ENCODE results near the gene ZNF160. TPM values are rescaled to one million over a fixed set of nuclear protein-coding genes. Genes with fewer than 3 reads are reported as not detected.

ZNF160 gene
- total RNA-seq, 1 donor from 2014 or later, result 30.7 TPM

DNA sequence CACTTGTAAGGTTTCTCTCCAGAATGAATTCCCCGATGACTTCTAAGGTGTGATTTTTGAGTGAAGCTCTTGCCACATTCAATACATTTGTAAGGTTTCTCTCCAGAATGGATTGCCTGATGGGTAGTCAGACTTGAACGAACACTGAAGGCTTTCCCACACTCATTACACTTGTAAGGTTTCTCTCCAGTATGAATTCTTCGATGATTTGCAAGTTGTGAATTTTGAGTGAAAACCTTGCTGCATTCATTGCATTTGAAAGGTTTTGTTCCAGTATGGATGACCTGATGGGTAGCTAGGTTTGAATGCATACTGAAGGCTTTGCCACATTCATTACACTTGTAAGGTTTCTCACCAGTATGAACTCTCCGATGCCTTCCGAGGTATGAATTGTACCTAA lies 34.4 kb downstream of the ZNF160 start:
- Mint-ChIP-seq H3K9me3 (peaks cover 32% of the 10 kb centered on the region), H3K4me1 (ENCODE audit: unreplicated experiment) (no peaks in the 10 kb centered on the region), H3K27ac (no peak overlapping the region), H3K27me3 (no peaks in the 10 kb centered on the region), H3K36me3 (peaks cover 59% of the 10 kb centered on the region), H3K4me3 (no peak overlapping the region)
- no peak for DNase-seq (ENCODE audit: extremely low spot score, unreplicated experiment)
- TF ChIP-seq, protein P1, sequence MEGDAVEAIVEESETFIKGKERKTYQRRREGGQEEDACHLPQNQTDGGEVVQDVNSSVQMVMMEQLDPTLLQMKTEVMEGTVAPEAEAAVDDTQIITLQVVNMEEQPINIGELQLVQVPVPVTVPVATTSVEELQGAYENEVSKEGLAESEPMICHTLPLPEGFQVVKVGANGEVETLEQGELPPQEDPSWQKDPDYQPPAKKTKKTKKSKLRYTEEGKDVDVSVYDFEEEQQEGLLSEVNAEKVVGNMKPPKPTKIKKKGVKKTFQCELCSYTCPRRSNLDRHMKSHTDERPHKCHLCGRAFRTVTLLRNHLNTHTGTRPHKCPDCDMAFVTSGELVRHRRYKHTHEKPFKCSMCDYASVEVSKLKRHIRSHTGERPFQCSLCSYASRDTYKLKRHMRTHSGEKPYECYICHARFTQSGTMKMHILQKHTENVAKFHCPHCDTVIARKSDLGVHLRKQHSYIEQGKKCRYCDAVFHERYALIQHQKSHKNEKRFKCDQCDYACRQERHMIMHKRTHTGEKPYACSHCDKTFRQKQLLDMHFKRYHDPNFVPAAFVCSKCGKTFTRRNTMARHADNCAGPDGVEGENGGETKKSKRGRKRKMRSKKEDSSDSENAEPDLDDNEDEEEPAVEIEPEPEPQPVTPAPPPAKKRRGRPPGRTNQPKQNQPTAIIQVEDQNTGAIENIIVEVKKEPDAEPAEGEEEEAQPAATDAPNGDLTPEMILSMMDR (conservative IDR thresholded peaks at IDR 0.05), result no peak

DNA sequence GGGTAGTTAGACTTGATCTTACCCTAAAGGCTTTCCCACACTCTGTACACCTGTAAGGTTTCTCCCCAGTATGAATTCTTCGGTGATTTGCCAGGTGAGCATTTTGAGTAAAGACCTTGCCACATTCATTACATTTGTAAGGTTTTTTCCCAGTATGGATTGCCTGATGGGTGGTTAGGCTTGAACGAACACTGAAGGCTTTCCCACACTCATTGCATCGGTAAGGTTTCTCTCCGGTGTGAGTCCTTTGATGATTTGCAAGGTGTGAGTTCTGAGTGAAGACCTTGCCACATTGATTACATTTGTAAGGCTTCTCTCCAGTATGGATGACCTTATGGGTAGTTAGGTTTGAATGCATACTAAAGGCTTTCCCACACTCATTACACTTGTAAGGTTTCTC lies 35.0 kb downstream of the ZNF160 start:
- Mint-ChIP-seq H3K9me3 (peaks cover 32% of the 10 kb centered on the region), H3K36me3 (peaks cover 59% of the 10 kb centered on the region), H3K4me1 (ENCODE audit: unreplicated experiment) (no peaks in the 10 kb centered on the region), H3K27ac (no peak overlapping the region), H3K4me3 (no peak overlapping the region), H3K27me3 (no peaks in the 10 kb centered on the region)
- TF ChIP-seq, protein P1 (conservative IDR thresholded peaks at IDR 0.05), result no peak
- no peak for DNase-seq (ENCODE audit: extremely low spot score, unreplicated experiment)

DNA sequence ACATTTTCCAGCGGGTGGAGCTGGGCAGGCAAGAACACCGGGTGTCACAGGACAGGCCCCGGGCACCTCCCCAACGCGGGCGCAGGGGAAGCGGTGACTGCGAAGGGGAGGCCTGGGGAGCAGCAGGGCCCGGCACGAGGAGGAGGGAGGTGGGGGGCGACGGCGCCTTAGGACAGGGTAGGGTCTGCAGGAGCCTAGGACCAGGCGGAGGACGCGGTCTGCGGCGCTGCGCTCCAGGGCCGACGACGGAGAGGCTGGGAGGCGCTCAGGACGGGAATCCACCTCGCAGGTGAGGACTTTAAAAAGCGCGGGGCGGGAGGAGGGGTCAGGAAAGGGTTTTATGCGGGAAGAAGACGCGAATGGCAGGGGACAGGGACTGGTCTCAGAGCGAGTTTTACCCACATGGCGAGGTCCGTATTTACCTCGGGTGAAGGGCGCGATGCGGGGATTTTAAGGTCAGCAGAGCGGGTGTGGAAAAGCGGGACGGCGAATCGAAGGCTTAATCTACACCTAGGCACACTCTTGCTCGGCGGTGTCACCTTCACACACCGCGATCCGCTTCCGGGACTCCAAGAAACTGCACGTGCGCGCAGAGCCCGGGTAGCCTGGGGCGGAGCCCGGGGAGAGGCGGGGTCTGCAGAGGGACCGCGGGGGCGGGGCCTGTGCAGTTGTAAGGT lies 45.2 kb downstream of the ZNF160 start:
- Mint-ChIP-seq H3K4me1 (ENCODE audit: unreplicated experiment) (peaks cover 8% of the 10 kb centered on the region), H3K27ac (peak overlapping the region; percentile 84), H3K36me3 (no peaks in the 10 kb centered on the region)

DNA sequence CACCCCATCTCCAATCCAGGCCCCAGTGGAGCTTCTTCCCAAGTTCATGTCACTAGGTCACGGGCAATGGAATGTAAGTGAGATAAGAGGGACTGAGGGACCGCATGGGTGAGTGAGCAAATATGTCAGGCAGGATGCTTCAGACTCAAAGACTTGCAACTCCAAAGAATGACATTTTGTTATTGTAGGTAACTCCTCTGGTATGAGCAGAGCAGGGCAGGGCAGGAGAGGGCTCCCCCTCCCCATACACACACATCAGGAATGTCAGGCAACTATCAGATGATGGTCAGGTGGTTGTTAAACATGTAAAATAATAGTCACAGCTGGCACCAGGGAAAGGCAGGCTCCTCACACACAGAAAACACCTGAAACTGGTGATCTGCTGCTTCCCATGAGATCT lies 48.1 kb downstream of the ZNF160 start:
- peaks cover 8% of the 10 kb centered on the region for H3K4me1 Mint-ChIP-seq (ENCODE audit: unreplicated experiment)
- TF ChIP-seq, protein P1 (conservative IDR thresholded peaks at IDR 0.05), result no peak
- H3K4me3 Mint-ChIP-seq, result peak overlapping the region; percentile 78

More for the DNA sequence above, 45.2 kb downstream of the ZNF160 start:
- Mint-ChIP-seq H3K27me3 (peaks cover 10% of the 10 kb centered on the region), H3K4me3 (peak overlapping the region; percentile 94), H3K9me3 (peaks cover 15% of the 10 kb centered on the region)
- DNase-seq (ENCODE audit: extremely low spot score, unreplicated experiment), result peak; percentile 80
- TF ChIP-seq, protein P1 (conservative IDR thresholded peaks at IDR 0.05), result no peak

DNA sequence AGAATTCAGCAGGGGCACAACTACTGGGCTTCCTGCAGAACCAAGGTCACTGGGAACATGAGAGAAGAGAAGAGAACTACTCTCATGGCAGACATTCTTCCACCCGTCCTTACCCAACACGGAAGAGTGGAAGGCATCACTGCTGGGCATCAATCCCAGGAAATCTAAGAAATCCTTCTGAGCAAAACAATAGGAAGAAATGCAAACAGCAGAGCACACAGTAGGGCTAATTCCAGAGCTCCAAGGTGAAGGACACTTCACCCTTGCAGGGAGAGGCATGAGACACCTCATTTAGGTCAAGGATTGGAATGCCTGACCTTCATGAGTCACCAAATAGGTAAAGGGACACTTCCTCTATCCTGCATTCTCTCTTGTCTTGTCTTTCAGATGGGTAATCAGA lies 55.8 kb downstream of the ZNF160 start:
- peaks cover 4% of the 10 kb centered on the region for H3K27me3 Mint-ChIP-seq
- no peak overlapping the region for H3K27ac Mint-ChIP-seq
- no peak overlapping the region for H3K4me3 Mint-ChIP-seq
- no peaks in the 10 kb centered on the region for H3K9me3 Mint-ChIP-seq
- TF ChIP-seq, protein P1 (conservative IDR thresholded peaks at IDR 0.05), result no peak
- no peaks in the 10 kb centered on the region for H3K36me3 Mint-ChIP-seq
- peaks cover 4% of the 10 kb centered on the region for H3K4me1 Mint-ChIP-seq (ENCODE audit: unreplicated experiment)
- DNase-seq (ENCODE audit: extremely low spot score, unreplicated experiment), result no peak

More for the DNA sequence above, 48.1 kb downstream of the ZNF160 start:
- Mint-ChIP-seq H3K36me3 (no peaks in the 10 kb centered on the region), H3K27ac (peak overlapping the region; percentile 98), H3K9me3 (peaks cover 10% of the 10 kb centered on the region), H3K27me3 (peaks cover 15% of the 10 kb centered on the region)
- no peak for DNase-seq (ENCODE audit: extremely low spot score, unreplicated experiment)
